Activated naive CD4-positive, alpha-beta T cell treated with anti-CD3 and anti-CD28 coated beads, Interleukin-2, amount 10 ng/mL, durations not matched to agents 7 days and 5 days (primary cell): ENCODE measurements around the gene SCN8A.

Experiments
- CTCF ChIA-PET: fragments of 350-600 bp; sonication (Branson Sonifier 250); formaldehyde crosslinking; loops from one replicate; lab custom pipeline; 2021; ENCODE audit warnings: antibody characterized with exemption; lab: Charles Lee
- DNase-seq: peaks from one replicate; pipeline ENCODE4 v3.0.0-alpha.2; 2020
- H3K27ac Mint-ChIP-seq: one replicate; pipeline ENCODE4 v1.8.0; 2021; ENCODE audit warnings: mild to moderate bottlenecking, moderate library complexity, mixed read lengths
- H3K27me3 Mint-ChIP-seq: one replicate; pipeline ENCODE4 v1.8.0; 2021; ENCODE audit warnings: mild to moderate bottlenecking, mixed read lengths
- H3K36me3 Mint-ChIP-seq: one replicate; pipeline ENCODE4 v1.8.0; 2021; ENCODE audit warnings: mixed read lengths
- H3K4me1 Mint-ChIP-seq: one replicate; pipeline ENCODE4 v1.8.0; 2021; ENCODE audit warnings: mixed read lengths
- H3K4me3 Mint-ChIP-seq: one replicate; pipeline ENCODE4 v1.8.0; 2021; ENCODE audit warnings: mild to moderate bottlenecking, moderate library complexity, mixed read lengths
- H3K9me3 Mint-ChIP-seq: one replicate; pipeline ENCODE4 v1.8.0; 2021; ENCODE audit warnings: mixed read lengths

SCN8A gene

GRCh38 chr12:51844854-51845253 lies 253.8 kb downstream of the SCN8A start:
- no peak overlapping the region for H3K4me3 Mint-ChIP-seq
- CTCF ChIA-PET: no interaction called here

GRCh38 chr12:51845482-51845881 lies 254.4 kb downstream of the SCN8A start:
- Mint-ChIP-seq H3K9me3 (no peaks in the 10 kb centered on the region), H3K36me3 (no peaks in the 10 kb centered on the region), H3K4me3 (no peak overlapping the region), H3K27ac (no peak overlapping the region), H3K27me3 (peaks cover 94% of the 10 kb centered on the region), H3K4me1 (peaks cover 7% of the 10 kb centered on the region)
- no peak for DNase-seq
- CTCF ChIA-PET: no interaction called here

More at GRCh38 chr12:51844854-51845253, 253.8 kb downstream of the SCN8A start:
- H3K9me3 Mint-ChIP-seq: no peaks in the 10 kb centered on the region
- H3K4me1 Mint-ChIP-seq: peaks cover 7% of the 10 kb centered on the region
- peaks cover 91% of the 10 kb centered on the region for H3K27me3 Mint-ChIP-seq
- no peaks in the 10 kb centered on the region for H3K36me3 Mint-ChIP-seq
- no peak for DNase-seq
- no peak overlapping the region for H3K27ac Mint-ChIP-seq

GRCh38 chr12:51846271-51846691 lies 255.2 kb downstream of the SCN8A start:
- Mint-ChIP-seq H3K4me3 (peak overlapping the region; percentile 52), H3K27ac (no peak overlapping the region), H3K27me3 (peaks cover 94% of the 10 kb centered on the region), H3K4me1 (peaks cover 15% of the 10 kb centered on the region), H3K36me3 (no peaks in the 10 kb centered on the region), H3K9me3 (no peaks in the 10 kb centered on the region)
- no peak for DNase-seq
- CTCF ChIA-PET: no interaction called here

GRCh38 chr12:51846911-51847642 lies 256.0 kb downstream of the SCN8A start:
- Mint-ChIP-seq H3K27ac (no peak overlapping the region), H3K4me1 (peaks cover 22% of the 10 kb centered on the region), H3K4me3 (peak overlapping the region; percentile 48), H3K36me3 (no peaks in the 10 kb centered on the region), H3K9me3 (no peaks in the 10 kb centered on the region), H3K27me3 (peaks cover 94% of the 10 kb centered on the region)
- CTCF ChIA-PET: no interaction called here
- DNase-seq: peak; percentile 41

GRCh38 chr12:51847643-51848325 lies 256.8 kb downstream of the SCN8A start:
- no peak for DNase-seq
- no peak overlapping the region for H3K4me3 Mint-ChIP-seq
- CTCF ChIA-PET: no interaction called here
- no peaks in the 10 kb centered on the region for H3K9me3 Mint-ChIP-seq
- peaks cover 94% of the 10 kb centered on the region for H3K27me3 Mint-ChIP-seq
- peaks cover 26% of the 10 kb centered on the region for H3K4me1 Mint-ChIP-seq
- H3K27ac Mint-ChIP-seq: no peak overlapping the region
- no peaks in the 10 kb centered on the region for H3K36me3 Mint-ChIP-seq

- Mint-ChIP-seq H3K36me3 (no peaks in the 10 kb centered on the region), H3K27me3 (peaks cover 94% of the 10 kb centered on the region), H3K4me3 (no peak within 1 kb of the TSS), H3K9me3 (no peaks in the 10 kb centered on the region), H3K4me1 (peaks cover 26% of the 10 kb centered on the region), H3K27ac (no peak within 1 kb of the TSS)
- DNase-seq: no peak
- CTCF ChIA-PET: no interaction called here
These were observed 257.3 kb downstream of the SCN8A start, which contains the start of gene FIGNL2 for GRCh38 chr12:51848326-51848727. FIGNL2 (minus strand) TSS chr12:51848718; CDS start chr12:51822413, 26,305 bp downstream.

- H3K27ac Mint-ChIP-seq: no peak overlapping the region
- H3K4me3 Mint-ChIP-seq: no peak overlapping the region
- peaks cover 26% of the 10 kb centered on the region for H3K4me1 Mint-ChIP-seq
- H3K9me3 Mint-ChIP-seq: no peaks in the 10 kb centered on the region
- no peak for DNase-seq
- no peaks in the 10 kb centered on the region for H3K36me3 Mint-ChIP-seq
- H3K27me3 Mint-ChIP-seq: peaks cover 91% of the 10 kb centered on the region
- CTCF ChIA-PET: no interaction called here
These were observed 258.1 kb downstream of the SCN8A start for GRCh38 chr12:51848841-51849735.

- CTCF ChIA-PET: no interaction called here
- no peak overlapping the region for H3K4me3 Mint-ChIP-seq
These were observed 259.3 kb downstream of the SCN8A start for GRCh38 chr12:51850081-51850964.

GRCh38 chr12:51850965-51851299 lies 259.9 kb downstream of the SCN8A start:
- no peaks in the 10 kb centered on the region for H3K36me3 Mint-ChIP-seq
- CTCF ChIA-PET: interaction anchor here (0.8 kb wide), 1 partner anchor 36 kb away, joined by 3 read pairs; a partner anchor contains a TSS
- H3K27ac Mint-ChIP-seq: no peak overlapping the region
- no peaks in the 10 kb centered on the region for H3K9me3 Mint-ChIP-seq
- no peak overlapping the region for H3K4me3 Mint-ChIP-seq
- no peak for DNase-seq
- H3K27me3 Mint-ChIP-seq: peaks cover 78% of the 10 kb centered on the region
- H3K4me1 Mint-ChIP-seq: peaks cover 25% of the 10 kb centered on the region

More at GRCh38 chr12:51850081-51850964, 259.3 kb downstream of the SCN8A start:
- Mint-ChIP-seq H3K36me3 (no peaks in the 10 kb centered on the region), H3K9me3 (no peaks in the 10 kb centered on the region), H3K27me3 (peaks cover 79% of the 10 kb centered on the region), H3K4me1 (peaks cover 26% of the 10 kb centered on the region), H3K27ac (no peak overlapping the region)
- DNase-seq: no peak

GRCh38 chr12:51851413-51852124 lies 260.5 kb downstream of the SCN8A start:
- DNase-seq: no peak
- Mint-ChIP-seq H3K9me3 (no peaks in the 10 kb centered on the region), H3K27me3 (peaks cover 78% of the 10 kb centered on the region), H3K36me3 (no peaks in the 10 kb centered on the region), H3K4me1 (peaks cover 22% of the 10 kb centered on the region), H3K4me3 (no peak overlapping the region), H3K27ac (no peak overlapping the region)
- CTCF ChIA-PET: interaction anchor here (0.8 to 1.4 kb wide), 2 partner anchors 23 to 37 kb away, joined by 3 to 5 read pairs; a partner anchor contains a TSS

- H3K4me3 Mint-ChIP-seq: no peak overlapping the region
These were observed 261.5 kb downstream of the SCN8A start for GRCh38 chr12:51852404-51853137.

GRCh38 chr12:51855586-51856428 lies 264.8 kb downstream of the SCN8A start:
- peaks cover 57% of the 10 kb centered on the region for H3K27me3 Mint-ChIP-seq
- DNase-seq: no peak
- peaks cover 16% of the 10 kb centered on the region for H3K4me1 Mint-ChIP-seq
- H3K36me3 Mint-ChIP-seq: no peaks in the 10 kb centered on the region
- no peaks in the 10 kb centered on the region for H3K9me3 Mint-ChIP-seq
- no peak overlapping the region for H3K27ac Mint-ChIP-seq
- no peak overlapping the region for H3K4me3 Mint-ChIP-seq
- CTCF ChIA-PET: no interaction called here

More at GRCh38 chr12:51852404-51853137, 261.5 kb downstream of the SCN8A start:
- Mint-ChIP-seq H3K27ac (no peak overlapping the region), H3K9me3 (no peaks in the 10 kb centered on the region), H3K36me3 (no peaks in the 10 kb centered on the region), H3K27me3 (peaks cover 74% of the 10 kb centered on the region), H3K4me1 (peaks cover 18% of the 10 kb centered on the region)
- no peak for DNase-seq
- CTCF ChIA-PET: interaction anchor here (1.4 kb wide), 1 partner anchor 22 kb away, joined by 5 read pairs; no protein-coding TSS in a partner anchor
